T-helper 1 cell treated with Interleukin-12 subunit alpha and Interleukin-12 subunit beta and Interleukin-4 antibody, amounts not matched to agents 30 μg/mL and 1 μg/mL, for 36 hours (primary cell): ENCODE results near the gene STOX1.
"Not testable (repeated sequence)": the region's sequence is repeated elsewhere in the genome, so short reads cannot be mapped to it uniquely, and the experiment has no call there.

Experiments
- H3K27ac Mint-ChIP-seq: one replicate; pipeline ENCODE4 v1.8.0; 2021; ENCODE audit warnings: mild to moderate bottlenecking, mixed read lengths
- H3K27me3 Mint-ChIP-seq: one replicate; pipeline ENCODE4 v1.8.0; 2021; ENCODE audit warnings: low read depth, mixed read lengths
- H3K36me3 Mint-ChIP-seq: one replicate; pipeline ENCODE4 v1.8.0; 2021; ENCODE audit warnings: low read depth, mixed read lengths
- H3K4me1 Mint-ChIP-seq: one replicate; pipeline ENCODE4 v1.8.0; 2021; ENCODE audit warnings: low read depth, mixed read lengths
- H3K4me3 Mint-ChIP-seq: one replicate; pipeline ENCODE4 v1.8.0; 2021; ENCODE audit warnings: mild to moderate bottlenecking, moderate library complexity, mixed read lengths
- H3K9me3 Mint-ChIP-seq: one replicate; pipeline ENCODE4 v1.8.0; 2021; ENCODE audit warnings: mixed read lengths

STOX1 gene

GRCh38 chr10:68938884-68939283 lies 111.6 kb downstream of the STOX1 start:
- no peak overlapping the region for H3K4me3 Mint-ChIP-seq
- H3K27ac Mint-ChIP-seq: no peak overlapping the region

DNA sequence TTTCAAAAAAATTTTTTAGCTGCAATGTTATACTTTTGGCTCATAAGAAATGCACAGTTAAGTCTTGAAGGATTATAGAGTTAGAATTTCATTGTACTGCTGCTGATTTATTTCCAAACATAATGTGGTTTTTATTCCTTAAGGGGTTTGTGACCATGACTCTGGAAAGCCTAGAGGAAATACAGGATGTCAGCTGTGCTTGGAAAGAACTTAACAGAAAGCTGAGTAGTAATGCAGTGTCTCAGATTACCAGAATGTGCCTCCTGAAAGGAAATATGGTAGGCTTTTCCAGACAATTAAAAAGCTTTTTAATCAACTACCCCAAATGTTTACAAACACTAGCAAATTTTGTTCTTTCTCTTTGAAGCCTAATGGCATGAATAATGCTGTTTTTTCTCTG lies 113.6 kb downstream of the STOX1 start:
- H3K27me3 Mint-ChIP-seq, H3K9me3 Mint-ChIP-seq, H3K27ac Mint-ChIP-seq, H3K4me1 Mint-ChIP-seq, H3K4me3 Mint-ChIP-seq: not testable (repeated sequence)
- H3K36me3 Mint-ChIP-seq: peaks cover 36% of the 10 kb centered on the region

More at GRCh38 chr10:68938884-68939283, 111.6 kb downstream of the STOX1 start:
- Mint-ChIP-seq H3K27me3 (no peaks in the 10 kb centered on the region), H3K36me3 (peaks cover 35% of the 10 kb centered on the region), H3K9me3 (no peaks in the 10 kb centered on the region), H3K4me1 (peaks cover 2% of the 10 kb centered on the region)
